Kidney (tissue), 14 donors: ENCODE data around the gene FEZF1. TPM values are rescaled to one million over a fixed set of nuclear protein-coding genes. Genes with fewer than 3 reads are reported as not detected.

Source experiments
- DNase-seq, 5 donors: peaks; one replicate each; pipeline ENCODE4 v3.0.0-alpha.2; 2013 to 2020
- FAIRE-seq: peaks from 2 replicates; lab custom pipeline; 2012; peaks lifted over from hg19 to GRCh38; lab: Jason Lieb, UNC
- H3K27ac ChIP-seq, 2 donors: one replicate each; pipeline ENCODE4 v1.7.0; 2013; ENCODE audit warnings: low read depth in 2 of 2, low read length in 2 of 2, inconsistent platforms in 1 of 2
- H3K27me3 ChIP-seq: one replicate; pipeline ENCODE4 v1.7.1; 2013; ENCODE audit warnings: low read length, inconsistent platforms; ENCODE audit not compliant: control insufficient read depth, insufficient read depth
- H3K36me3 ChIP-seq, 3 donors: one replicate each; pipeline versions ENCODE4 v1.7.0 to v1.7.1; 2013; ENCODE audit warnings: low read length in 3 of 3, control low read depth in 1 of 3, inconsistent platforms in 1 of 3; ENCODE audit not compliant: insufficient read depth in 3 of 3, control insufficient read depth in 2 of 3
- H3K4me1 ChIP-seq, 3 donors: one replicate each; pipeline versions ENCODE4 v1.7.0 to v1.7.1; 2013; ENCODE audit warnings: low read length in 3 of 3, inconsistent platforms in 1 of 3, low read depth in 1 of 3; ENCODE audit not compliant: control insufficient read depth in 2 of 3, insufficient read depth in 2 of 3
- H3K4me3 ChIP-seq, 3 donors: one replicate each; pipeline versions ENCODE4 v1.7.0 to v1.8.1; 2013; ENCODE audit warnings: low read length in 3 of 3, control low read depth in 1 of 3, inconsistent platforms in 1 of 3
- H3K9ac ChIP-seq, 3 donors: one replicate each; pipeline versions ENCODE4 v1.7.0 to v1.7.1; 2013; ENCODE audit warnings: low read length in 3 of 3, control low read depth in 1 of 3, inconsistent platforms in 1 of 3
- H3K9me3 ChIP-seq, 3 donors: one replicate each; pipeline versions ENCODE4 v1.7.0 to v1.7.1; 2013; ENCODE audit warnings: low read length in 3 of 3, control low read depth in 1 of 3, inconsistent platforms in 1 of 3; ENCODE audit not compliant: control insufficient read depth in 2 of 3, insufficient read depth in 1 of 3
- intact Hi-C: fragments of 100-400 bp; cut with DNase I; formaldehyde crosslinking; loops from one replicate; pipeline ENCODE4 v1.11.1; 2022
- polyA plus RNA-seq: library from polyadenylated mRNA; stranded (reverse); fragments of 350-450 nt; fragmentation: Illumina TruSeq; extraction: RNeasy Lipid Tissue Mini Kit (QIAGEN cat#74804); gene quantifications from one replicate; pipeline ENCODE4 v1.2.3, GENCODE V29; 2014; ENCODE audit warnings: low read depth, low replicate concordance; ENCODE audit not compliant: insufficient read depth
- total RNA-seq: library from RNA; stranded (reverse); fragmentation: NEBNext Ultra II Directional; extraction: Animal tissue kit (Norgen Biotek cat#: 25700); gene quantifications from one replicate; pipeline ENCODE4 v1.2.1, GENCODE V29; 2021
- TF ChIP-seq, protein P1 (sequence below): IDR thresholded peaks from 3 replicates; pipeline ENCODE4 v1.5.1; 2012; ENCODE audit warnings: mild to moderate bottlenecking, moderate library complexity, borderline replicate concordance; ENCODE audit not compliant: insufficient read depth; ENCODE audit errors: extremely low read depth
- donor health status: control.
- donor health status: control.
- donor health status: control.
- donor health status: control.
- donor health status: control.
- donor health status: DM: yes; HTN: yes; CAD: no.
- donor health status: Normal renal cell carcinoma (clear cell type).

FEZF1 gene
- total and polyA plus RNA-seq, 2 donors from 2014 or later = not detected

DNA sequence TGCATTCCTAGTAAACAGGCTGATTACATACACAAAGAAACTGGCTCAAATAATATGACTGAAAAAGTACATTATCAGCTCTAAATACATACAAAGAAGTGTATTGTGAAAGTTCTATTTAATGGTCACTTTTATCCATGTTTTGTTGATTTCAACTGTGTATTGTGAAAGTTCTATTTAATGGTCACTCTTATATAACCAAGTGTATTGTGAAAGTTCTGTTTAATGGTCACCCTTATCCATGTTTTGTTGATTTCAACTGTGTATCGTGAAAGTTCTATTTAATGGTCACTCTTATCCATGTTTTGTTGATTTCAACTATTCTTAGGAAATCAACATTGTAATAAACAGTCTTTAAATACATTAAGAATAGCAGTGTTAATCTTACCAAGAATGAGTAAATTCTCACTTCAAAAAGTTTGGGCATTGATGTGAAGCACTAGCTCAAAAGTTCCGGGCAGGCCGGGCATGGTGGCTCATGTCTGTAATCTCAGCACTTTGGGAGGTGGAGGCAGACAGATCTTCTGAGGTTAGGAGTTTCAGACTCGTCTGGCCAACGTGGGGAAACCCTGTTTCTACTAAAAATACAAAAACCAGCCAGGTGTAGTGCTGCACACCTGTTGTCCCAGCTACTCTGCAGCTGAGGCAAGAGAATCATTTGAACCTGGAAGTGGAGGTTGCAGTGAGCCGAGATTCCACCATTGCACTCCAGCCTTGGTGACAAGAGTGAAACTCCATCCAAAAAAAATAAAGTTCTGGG, 34.8 kb upstream of the FEZF1 start:
- no peak for FAIRE-seq
- DNase-seq = no peak
- no peaks in the 10 kb centered on the region for H3K9me3 ChIP-seq

DNA sequence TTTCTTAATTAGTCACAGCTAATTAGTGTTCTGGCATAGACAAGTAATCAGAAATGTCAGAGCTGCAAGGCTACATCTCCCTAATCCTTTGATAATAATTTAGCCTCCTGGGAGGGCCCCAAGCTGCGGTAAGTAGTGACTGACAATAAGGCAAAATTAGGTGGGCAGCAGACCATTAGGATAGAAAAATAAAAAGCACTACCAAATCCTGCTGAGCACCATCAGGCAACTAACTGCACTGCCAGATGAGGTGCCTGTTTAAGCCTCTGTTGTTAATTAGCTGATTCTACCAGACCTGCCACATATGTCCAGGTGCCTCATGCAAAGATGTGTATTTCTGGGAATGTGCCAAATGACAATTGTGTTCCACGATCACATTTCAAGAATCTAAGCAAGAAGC, 32.5 kb upstream of the FEZF1 start:
- no peaks in the 10 kb centered on the region for H3K9me3 ChIP-seq
- TF ChIP-seq, protein P1, sequence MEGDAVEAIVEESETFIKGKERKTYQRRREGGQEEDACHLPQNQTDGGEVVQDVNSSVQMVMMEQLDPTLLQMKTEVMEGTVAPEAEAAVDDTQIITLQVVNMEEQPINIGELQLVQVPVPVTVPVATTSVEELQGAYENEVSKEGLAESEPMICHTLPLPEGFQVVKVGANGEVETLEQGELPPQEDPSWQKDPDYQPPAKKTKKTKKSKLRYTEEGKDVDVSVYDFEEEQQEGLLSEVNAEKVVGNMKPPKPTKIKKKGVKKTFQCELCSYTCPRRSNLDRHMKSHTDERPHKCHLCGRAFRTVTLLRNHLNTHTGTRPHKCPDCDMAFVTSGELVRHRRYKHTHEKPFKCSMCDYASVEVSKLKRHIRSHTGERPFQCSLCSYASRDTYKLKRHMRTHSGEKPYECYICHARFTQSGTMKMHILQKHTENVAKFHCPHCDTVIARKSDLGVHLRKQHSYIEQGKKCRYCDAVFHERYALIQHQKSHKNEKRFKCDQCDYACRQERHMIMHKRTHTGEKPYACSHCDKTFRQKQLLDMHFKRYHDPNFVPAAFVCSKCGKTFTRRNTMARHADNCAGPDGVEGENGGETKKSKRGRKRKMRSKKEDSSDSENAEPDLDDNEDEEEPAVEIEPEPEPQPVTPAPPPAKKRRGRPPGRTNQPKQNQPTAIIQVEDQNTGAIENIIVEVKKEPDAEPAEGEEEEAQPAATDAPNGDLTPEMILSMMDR = no peak
- intact Hi-C loops = no loop called here
- no peak overlapping the region for H3K9ac ChIP-seq
- FAIRE-seq (no peak), DNase-seq (no peak)
- no peaks in the 10 kb centered on the region for H3K4me1 ChIP-seq
- no peaks in the 10 kb centered on the region for H3K36me3 ChIP-seq
- H3K27me3 ChIP-seq = no peaks in the 10 kb centered on the region
- H3K27ac ChIP-seq = no peak overlapping the region
- H3K4me3 ChIP-seq = no peak overlapping the region

More for the DNA sequence above, 34.8 kb upstream of the FEZF1 start:
- H3K4me3 ChIP-seq = no peak overlapping the region
- no peaks in the 10 kb centered on the region for H3K27me3 ChIP-seq
- intact Hi-C loops = no loop called here
- H3K27ac ChIP-seq = no peak overlapping the region
- no peak overlapping the region for H3K9ac ChIP-seq
- no peaks in the 10 kb centered on the region for H3K4me1 ChIP-seq
- no peaks in the 10 kb centered on the region for H3K36me3 ChIP-seq
- TF ChIP-seq, protein P1 = no peak

DNA sequence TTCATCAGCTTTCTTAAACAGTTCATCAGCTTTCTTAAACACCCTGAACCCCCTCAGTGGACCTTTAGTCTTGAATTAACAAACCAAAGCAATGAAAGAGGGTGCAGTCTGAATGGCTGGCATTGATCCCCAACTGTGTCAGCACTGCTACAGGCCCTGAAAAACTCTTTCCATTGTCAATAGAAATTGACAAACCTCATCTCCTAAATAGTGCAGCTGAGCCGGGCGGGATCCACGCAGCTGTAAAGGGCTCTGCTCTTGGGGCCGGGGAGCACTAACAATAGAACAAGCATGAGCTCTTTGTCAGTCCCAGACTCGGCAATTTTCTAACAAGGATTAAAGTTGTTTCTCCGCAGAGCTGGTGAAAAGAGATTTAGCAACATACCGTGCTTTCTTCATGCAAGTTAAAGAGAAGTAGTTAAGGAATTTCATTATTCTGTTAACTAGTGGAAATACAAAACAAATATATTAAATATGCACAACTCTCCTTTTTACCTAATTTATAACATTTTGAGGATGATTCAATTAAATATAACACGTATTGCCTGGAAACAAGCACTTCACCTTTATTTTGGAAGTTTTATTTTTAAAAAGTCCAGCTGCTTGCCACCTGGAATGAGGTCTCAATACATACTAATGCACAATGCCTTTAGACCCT, 24.7 kb upstream of the FEZF1 start:
- no peak overlapping the region for H3K9ac ChIP-seq
- no peaks in the 10 kb centered on the region for H3K9me3 ChIP-seq
- no peak overlapping the region for H3K4me3 ChIP-seq
- intact Hi-C loops = no loop called here
- no peak for DNase-seq
- no peaks in the 10 kb centered on the region for H3K36me3 ChIP-seq
- H3K27me3 ChIP-seq = no peaks in the 10 kb centered on the region
- no peak overlapping the region for H3K27ac ChIP-seq
- TF ChIP-seq, protein P1 = no peak
- FAIRE-seq = no peak
- no peaks in the 10 kb centered on the region for H3K4me1 ChIP-seq
